HG02970 (cell line): ENCODE results near the gene KIF26B.

Source experiments
- ATAC-seq: cut with Tn5 transposase; IDR thresholded peaks from one replicate; pipeline ENCODE4 v1.9.1; 2021; ENCODE audit warnings: mild to moderate bottlenecking, moderate library complexity, moderate number of reproducible peaks; ENCODE audit not compliant: unreplicated experiment, low FRiP score

Gene KIF26B

DNA sequence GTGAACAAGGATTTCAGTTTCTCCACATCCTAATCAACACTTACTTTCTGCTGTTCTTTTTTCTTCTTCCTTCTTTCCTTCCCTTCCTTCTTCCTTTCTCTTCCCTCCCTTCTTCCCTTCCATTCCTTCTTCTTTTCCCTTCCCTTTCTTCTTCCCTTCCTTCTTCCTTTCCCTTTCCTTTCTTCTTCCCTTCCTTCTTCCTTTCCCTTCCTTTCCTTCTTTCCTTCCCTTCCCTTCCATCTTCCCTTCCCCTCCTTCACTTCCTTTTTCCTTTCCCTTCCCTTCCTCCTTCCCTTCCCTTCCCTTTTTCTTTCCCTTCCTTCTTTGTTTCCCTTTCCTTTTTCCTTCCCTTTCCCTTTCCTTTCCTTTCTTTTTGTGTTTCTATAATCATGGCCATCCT is 115.3 kb downstream of the KIF26B start:
- no peak for ATAC-seq

DNA sequence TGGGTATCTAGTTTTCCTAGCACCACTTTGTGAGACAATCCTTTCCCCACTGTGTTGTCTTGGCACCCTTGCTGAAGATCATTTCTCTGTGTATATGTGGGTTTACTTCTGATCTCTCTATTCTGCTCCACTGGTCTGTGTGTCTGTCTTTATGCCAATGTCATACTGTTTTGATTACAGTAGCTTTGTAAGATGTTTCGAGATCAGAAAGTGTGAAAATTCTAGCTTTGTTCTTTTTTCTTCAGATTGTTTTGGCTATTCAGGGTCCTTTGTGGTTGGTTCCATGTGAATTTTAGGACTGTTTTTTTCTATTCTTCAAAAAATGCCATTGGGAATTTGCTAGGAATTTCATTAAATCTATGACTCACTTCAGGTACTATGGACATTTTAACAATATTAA is 116.2 kb downstream of the KIF26B start:
- ATAC-seq = no peak

DNA sequence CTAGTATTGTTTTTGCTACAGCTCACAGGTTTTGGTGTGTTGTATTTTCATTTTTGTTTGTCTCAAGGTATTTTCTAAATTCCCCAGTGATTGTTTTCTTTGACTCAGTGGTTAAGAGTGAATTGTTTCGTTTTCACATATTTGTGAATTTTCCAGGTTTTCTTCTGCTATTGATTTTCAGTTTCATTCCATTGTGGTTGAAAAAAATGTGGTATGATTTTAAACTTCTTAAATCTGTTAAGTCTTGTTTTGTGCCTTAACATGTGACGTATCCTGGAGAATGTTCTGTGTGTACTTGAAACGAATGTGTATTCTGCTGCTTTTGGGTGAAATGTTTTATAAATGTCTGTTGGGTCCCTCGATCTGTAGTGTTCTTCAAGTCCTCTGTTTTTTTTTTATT is 117.9 kb downstream of the KIF26B start:
- no peak for ATAC-seq

DNA sequence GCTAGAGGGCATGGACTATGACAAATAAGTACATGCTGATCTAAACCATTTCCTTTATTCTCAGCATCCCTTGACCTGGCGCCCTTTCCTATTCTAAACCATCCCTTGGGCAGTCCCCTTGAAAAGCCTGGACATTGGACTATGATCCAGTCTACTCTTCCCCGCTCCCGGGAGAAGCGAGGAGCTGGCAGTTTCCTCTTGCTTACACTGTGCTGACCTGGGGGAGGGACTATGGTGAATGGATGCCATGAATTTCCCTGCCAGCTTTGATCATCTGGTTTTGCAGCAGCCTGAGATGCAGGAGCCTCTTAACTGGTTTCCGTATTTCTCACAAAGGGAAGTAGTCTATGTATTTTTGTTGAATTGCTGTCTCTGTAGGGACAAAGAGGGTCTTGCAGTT is 121.7 kb downstream of the KIF26B start:
- ATAC-seq = no peak

DNA sequence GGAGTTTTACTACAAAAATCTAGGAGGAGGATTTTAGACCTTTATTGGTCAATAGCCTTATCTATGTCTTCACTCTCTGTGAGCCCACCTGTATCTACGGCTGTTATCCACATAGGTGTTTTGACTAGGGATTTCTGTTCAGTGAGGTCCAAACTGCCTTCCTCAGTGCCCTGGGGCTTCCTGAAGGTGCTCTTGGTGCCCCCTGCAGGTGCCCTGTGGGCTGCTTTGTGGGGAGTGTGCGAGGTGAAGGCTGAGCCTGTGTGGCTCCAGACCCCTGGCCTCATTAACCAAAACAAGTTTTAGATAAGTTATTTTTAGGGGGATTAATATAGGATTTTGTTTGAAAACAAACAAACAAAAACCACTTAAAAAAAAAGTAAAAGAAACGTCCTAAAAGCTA is 122.5 kb downstream of the KIF26B start:
- no peak for ATAC-seq

DNA sequence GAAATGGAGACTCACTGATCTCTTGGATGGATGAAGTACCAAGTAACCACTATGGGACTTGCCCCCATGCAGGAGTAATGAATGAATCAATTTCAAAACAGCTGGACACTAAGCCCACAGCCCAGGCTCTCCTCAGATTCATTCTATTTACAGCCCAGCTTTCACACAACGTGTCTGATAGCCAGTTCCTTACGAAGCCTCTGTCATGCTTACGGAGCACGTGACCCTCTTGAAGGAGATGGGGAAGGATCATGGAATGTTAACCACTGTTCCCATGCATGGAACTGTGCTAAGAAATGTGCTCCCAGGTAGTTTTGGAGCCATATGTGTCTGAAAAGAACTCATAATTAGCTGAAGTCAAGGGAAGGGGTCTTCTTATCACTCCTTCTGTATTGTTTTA is 124.1 kb downstream of the KIF26B start:
- no peak for ATAC-seq

DNA sequence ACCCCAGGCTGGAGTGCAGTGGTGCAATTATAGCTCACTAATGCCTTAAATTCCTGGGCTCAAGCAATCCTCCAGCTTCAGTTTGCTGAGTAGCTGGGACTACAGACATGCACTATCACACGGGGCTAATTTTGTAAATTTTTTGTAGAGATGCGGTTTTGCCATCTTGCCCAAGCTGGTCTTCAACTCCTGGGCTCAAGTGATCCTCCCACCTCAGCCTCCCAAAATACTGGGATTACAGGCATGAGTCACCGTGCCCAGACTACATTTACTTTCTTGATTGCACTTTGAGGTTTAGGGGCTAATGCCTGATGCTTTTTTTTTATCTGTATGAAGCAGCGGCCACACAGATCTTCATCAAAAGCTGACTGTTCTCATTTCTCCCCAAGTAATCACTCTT is 124.6 kb downstream of the KIF26B start:
- no peak for ATAC-seq

DNA sequence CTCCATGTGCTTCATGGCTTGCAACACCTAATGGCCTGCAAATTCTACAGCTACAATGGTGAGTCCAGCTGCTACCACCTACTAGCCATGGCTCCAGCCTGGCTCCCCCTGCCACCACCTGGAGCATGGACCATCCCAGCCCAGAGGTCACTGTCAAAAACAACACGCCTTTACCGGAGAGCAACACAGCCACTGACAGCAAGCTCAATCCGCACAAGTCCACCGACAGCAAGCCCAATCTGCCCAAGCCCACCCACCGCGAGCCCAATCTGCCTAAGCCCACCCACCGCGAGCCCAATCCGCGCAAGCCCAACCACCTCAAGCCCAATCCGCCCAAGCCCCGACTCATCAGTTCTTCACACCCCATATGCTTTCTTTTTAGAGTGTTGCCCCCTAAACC is 128.2 kb downstream of the KIF26B start:
- no peak for ATAC-seq

DNA sequence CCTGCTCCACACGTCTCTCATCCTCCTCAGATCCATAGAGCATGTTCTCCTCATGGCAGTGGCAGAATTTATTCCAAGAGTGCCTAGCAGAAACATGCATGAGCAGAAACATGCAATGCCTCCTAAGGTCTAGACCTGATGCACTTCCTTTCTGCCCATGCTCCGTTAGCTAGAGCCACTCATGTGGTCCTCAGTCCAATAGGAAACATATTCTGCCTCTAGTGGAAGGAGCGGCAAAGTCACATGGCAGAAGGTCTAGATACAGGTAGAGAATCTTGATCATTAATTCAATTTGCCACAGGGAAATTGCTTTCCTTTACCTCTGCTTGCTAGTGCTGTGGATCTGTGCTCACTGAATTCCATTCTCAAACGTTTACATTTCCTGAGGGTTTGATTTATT is 130.4 kb downstream of the KIF26B start:
- ATAC-seq = no peak

DNA sequence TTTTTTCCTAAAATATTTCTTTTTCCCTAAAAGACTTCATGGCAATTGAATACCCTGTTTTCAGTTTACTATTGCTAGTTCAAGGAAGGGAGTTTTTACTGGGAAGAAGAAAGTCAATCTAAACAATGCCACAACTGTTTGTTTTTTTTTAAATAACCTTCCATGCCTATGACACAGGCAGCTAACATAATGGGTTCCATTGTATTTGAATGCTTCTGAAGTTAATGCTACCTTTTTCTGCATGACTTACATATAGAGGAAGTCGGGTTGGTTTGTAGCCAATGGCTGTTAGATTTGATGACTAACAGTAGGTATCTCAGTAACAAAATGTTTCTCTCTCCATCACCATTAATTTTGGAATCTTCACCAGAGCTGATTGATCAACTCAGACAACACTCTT is 134.0 kb downstream of the KIF26B start:
- ATAC-seq = no peak

DNA sequence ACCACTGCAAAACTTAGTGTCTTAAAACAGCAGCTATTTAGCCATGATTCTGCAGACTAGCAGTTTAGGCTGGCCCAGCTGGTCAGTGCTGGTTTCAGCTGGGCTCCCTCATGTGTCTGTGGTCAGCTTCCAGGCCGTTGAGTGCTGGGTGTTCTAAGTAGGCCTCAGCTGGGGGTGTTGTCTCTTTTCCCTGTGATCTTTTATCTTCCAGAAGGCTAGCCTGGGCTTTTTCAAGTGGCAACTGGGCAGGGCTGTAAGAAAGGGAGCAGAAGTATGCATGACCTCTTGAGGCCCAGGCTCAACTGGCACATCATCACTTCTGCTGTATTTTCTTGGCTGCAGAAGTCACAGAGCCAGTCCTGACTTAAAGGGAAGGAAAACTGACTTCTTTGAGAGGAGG is 136.1 kb downstream of the KIF26B start:
- ATAC-seq = no peak

DNA sequence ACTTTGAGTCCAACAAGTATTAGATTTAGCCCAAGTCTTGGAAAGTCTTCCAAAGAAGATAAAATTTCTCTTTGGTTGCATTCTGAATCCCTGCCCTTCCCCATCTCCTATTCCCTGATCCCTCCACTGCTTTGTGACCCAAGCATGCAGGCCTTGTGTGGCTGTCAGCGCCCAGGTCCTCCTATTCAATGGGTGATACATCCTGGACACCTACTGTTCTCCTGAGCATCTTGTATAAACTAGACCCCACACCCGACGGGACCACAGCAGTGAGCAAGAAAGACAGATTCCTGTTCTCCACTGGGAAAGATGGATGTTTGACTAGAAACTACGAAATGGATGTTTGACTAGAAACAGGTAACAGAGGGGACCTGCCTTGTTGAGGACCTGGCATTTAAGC is 136.6 kb downstream of the KIF26B start:
- no peak for ATAC-seq

DNA sequence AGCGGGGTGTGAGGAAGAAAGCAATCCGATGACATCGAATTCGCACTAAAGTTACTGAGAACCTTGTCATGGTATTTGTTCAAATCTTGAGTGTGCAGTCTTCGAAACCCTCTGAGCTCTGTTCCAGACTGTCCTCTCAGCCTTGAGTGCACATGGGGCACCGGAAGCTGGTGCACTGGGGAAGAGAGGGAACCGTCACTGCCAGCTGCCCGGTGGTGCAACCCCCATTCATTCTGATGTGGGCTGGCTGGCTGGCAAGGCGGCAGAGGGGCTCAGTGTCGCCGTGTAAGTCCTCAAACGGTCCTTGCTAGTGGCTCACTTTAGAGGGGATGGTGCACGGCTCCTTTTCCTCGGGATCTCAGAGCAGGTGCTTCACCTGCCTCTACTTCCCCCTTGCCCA is 137.4 kb downstream of the KIF26B start:
- no peak for ATAC-seq

DNA sequence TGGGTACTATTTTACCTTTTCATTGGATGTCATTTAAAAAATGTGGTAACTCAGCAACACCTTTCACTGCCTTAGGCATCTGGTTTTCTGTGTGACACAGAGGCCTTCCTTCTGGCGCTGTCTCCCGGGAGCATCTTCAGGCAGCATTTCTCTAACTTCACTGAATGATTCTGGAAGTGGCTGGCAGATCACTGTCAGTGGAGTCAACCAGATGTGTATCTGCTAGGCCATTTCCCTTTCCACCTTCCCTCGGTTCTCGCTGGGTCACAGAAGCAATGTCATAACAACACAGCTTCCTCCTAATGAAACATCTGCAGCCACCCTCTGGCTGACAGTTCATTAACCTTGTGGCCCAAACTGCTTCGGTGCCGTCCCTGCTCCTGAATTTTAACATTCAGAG is 137.8 kb downstream of the KIF26B start:
- ATAC-seq = no peak

DNA sequence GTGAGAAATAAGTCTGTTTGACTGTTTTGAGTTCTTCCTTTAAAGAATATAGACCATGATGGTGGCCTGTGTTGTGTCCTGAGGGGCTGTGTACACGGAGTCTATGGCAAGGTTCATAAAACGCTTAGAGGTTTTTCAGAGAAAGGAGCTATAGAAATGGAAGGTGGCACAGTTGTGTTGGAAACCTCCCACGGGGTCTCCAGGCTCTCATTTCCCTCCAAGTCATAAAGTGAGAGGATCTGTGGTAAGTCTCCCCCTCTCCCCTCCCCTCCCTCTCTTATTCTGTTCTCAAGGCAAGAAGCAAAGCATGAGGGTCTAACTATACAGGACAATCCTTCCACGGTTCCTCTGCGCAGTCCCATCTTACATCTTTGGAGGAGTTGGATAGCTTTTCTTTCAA is 139.2 kb downstream of the KIF26B start:
- no peak for ATAC-seq

DNA sequence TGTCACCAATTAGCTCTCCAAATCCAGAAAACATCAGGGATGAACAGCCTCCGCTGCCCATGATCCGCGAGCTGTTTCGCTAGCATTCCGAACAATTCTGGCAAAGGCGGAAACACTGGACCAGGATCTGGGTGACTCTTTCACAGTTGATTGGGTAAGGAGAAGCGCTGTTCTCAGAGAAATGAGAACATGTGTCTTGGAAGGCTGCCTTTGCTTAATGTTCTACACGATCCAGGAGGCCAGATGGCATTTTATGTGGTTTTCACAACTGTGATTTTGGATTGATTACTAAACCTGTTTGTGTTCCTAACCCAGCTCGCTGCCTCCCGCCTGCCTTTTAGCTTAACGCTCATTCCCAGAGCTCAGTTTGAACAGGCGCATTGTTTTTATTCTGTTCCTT is 144.0 kb downstream of the KIF26B start:
- ATAC-seq = no peak

DNA sequence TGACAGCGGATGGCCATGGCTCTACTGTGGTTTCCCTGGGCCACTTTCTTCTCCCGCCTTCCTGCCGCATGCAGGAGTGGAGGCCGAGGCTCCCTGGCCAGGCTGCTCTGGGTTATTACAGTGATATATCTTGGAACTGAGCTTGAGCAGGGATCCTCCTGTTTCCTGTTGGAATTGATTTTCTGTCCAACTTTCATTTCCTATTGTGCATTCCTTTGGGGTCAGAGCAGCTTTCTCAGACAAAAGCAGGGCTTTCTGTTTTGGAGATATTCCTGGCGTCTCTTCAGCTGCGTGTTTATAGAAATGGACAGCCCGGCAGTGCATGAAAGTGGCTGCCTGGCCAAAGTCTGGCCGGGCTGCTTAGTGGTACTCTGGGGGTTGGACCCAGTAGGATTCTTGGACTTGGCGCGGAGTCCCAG is 146.4 kb downstream of the KIF26B start:
- ATAC-seq = no peak

DNA sequence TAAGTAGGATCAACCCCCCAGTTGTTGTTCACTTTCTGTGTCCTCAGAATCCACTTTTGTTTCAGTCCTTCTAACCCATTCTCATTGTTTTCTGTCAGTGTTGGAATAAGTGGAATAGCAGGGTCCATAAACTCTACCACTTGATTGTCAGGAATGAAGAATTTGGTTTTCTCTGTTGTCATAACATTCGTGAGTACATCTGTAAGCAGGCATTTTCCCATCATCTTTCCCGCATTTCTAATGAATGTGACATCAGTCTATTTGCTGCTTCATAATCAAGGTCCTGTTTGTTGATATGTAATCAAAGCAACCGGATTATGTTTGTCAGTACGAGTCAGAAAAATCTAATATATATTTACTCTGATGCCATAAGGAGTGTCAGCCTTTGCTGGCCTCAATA is 147.1 kb downstream of the KIF26B start:
- no peak for ATAC-seq

DNA sequence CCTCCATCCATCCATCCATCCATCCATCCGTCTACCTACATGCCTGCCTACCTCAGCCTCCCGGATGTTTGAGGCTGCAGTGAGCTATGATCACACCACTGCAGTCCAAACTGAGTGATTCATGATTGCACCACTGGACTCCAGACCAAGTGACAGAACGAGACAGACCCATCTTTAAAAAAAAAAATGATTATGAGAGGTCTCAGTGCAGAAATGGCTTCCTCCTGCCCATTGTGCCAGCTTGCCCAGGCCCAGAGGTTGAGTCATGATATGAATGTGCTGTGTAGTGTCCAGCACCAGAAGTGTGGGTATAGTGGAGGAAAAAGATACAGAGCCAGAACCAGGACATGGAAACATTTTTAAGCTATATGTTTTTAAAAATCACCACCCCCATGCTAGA is 149.9 kb downstream of the KIF26B start:
- ATAC-seq = no peak

DNA sequence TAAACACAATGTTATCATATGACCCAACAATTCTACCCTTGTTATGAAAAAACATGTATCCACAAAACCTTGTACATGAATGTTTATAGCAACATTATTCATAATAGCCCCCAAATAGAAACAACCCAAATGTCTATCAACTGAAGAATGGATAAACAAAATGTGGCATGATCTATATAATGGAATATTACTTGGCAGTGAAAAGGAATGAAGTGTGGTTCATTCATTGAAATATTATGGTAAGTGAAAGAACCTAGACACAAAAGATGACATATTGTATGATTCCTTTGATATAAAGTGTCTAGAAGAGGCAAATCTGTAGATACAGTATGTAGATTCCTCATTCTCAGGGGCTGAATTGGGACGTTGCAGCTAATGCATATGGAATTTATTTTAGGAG is 151.2 kb downstream of the KIF26B start:
- ATAC-seq = no peak

DNA sequence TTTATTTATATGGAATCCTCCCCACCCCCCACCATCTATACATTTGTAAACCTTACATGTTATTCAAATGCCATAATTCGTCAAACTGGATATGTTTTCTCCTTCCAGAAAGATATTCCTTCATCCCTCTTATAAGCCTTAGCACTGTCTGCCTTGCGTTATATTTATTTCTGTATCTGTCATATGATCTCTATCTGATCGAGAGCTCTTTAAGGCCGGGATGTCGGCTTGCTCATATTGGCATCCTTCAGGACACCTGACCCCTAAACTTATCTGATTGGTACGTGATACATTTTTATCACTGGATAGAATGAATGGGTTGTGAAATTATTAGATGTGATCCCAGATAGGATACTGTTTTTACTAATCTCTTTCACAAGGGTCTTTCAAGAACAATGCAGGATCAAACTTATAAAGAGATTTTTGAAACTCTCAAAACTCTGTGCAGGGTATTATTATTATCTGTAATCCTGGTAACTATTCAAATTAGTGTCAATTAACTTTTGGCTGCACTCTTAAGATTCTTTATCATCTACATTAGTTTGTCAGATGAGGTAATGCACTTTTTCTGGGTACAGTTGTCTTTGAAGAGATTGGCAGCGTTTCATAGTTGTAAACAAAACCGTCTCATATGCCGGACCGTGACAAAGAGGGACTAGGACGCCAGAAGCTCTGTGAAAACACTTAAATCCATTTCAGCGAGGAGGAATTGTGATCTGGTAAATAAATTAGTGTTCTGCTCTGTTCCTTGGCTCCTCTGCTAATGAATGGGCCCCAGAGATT is 152.0 kb downstream of the KIF26B start:
- ATAC-seq = no peak

DNA sequence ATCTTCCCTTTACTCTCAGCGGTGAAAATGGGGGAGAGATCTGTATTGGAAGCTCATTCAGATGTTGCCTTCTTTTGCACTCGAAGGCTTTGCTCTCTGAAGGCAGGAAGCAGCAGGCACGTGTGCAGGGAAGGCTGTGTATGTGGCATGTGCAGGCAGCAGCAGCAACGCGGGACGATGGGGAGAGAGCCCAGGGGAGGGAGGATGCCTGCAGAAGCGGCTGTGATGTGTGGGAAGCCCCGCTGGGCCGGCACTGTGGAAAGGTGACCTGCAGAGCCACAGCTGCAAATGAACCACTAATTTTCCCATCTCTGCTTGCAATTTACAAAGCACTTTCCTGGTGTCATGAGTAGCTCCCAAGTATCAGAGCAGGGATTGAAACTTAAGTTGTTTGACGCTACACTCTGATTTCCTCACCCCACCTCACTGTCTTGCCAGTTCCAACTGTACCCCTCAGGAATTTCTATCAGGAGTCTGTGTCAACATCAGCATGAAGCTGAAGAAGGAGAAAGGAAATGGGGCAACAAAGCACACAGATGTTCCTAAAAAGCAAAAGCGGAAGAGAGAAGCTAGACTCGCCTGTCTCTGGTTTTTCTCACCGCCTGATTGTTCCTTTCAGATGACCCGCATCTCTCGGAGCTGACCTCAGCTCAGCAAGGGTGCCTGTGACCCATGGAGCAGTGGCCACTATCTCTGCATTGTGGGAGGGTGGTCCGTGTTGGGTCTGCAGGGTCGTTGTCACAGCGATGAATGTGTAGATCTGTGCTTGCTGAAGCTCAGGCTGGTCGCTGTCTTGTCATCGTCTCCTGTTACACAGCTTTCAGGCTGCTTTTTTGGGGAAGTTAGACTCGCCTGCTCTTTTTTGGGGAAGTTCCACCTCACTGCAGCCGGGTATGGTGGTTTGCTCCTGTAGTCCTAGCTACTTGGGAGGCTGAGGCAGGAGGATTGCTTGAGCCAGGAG is 156.1 kb downstream of the KIF26B start:
- no peak for ATAC-seq
